ENCODE measurements around the gene MYO5A.
"Not testable (repeated sequence)": the region's sequence is repeated elsewhere in the genome, so short reads cannot be mapped to it uniquely, and the experiment has no call there.

MYO5A gene

GRCh38 chr15:52546031-52546751 is 17.5 kb upstream of the MYO5A start:
- DNase-seq (ENCODE audit: low read depth in 2 of 3, low spot score in 2 of 3), result no peak

- no peak for DNase-seq (ENCODE audit: low read depth in 2 of 3, low spot score in 2 of 3)
Measured at GRCh38 chr15:52540374-52541012, 11.8 kb upstream of the MYO5A start.

- no peak for DNase-seq (ENCODE audit: low read depth in 2 of 3, low spot score in 2 of 3)
Measured at GRCh38 chr15:52537459-52537858, 8.8 kb upstream of the MYO5A start.

GRCh38 chr15:52532427-52532826 is 3.7 kb upstream of the MYO5A start:
- DNase-seq (ENCODE audit: low read depth in 2 of 3, low spot score in 2 of 3), result no peak

- DNase-seq (ENCODE audit: low read depth in 2 of 3, low spot score in 2 of 3), result no peak
Measured at GRCh38 chr15:52529940-52530339, 1.3 kb upstream of the MYO5A start.

- DNase-seq (ENCODE audit: low read depth in 2 of 3, low spot score in 2 of 3), result peak in 1 of 3 experiments; percentile 8
Measured at GRCh38 chr15:52529341-52529924, 753 bp upstream of the MYO5A start.

GRCh38 chr15:52527911-52528563 is 643 bp downstream of the MYO5A start:
- peak in 2 of 3 experiments; percentile 7 to 24 for DNase-seq (ENCODE audit: low read depth in 2 of 3, low spot score in 2 of 3)

- no peak for DNase-seq (ENCODE audit: low read depth in 2 of 3, low spot score in 2 of 3)
Measured at GRCh38 chr15:52527196-52527910, 1.3 kb downstream of the MYO5A start.

- DNase-seq (ENCODE audit: low read depth in 2 of 3, low spot score in 2 of 3), result no peak
Measured at GRCh38 chr15:52524223-52525136, 4.2 kb downstream of the MYO5A start.

GRCh38 chr15:52523647-52524046 is 5.0 kb downstream of the MYO5A start:
- DNase-seq (ENCODE audit: low read depth in 2 of 3, low spot score in 2 of 3), result no peak

- no peak for DNase-seq (ENCODE audit: low read depth in 2 of 3, low spot score in 2 of 3)
Measured at GRCh38 chr15:52523192-52523591, 5.5 kb downstream of the MYO5A start.

- no peak for DNase-seq (ENCODE audit: low read depth in 2 of 3, low spot score in 2 of 3)
Measured at GRCh38 chr15:52521682-52522081, 7.0 kb downstream of the MYO5A start.

GRCh38 chr15:52520421-52520820 is 8.3 kb downstream of the MYO5A start:
- no peak for DNase-seq (ENCODE audit: low read depth in 2 of 3, low spot score in 2 of 3)

- no peak for DNase-seq (ENCODE audit: low read depth in 2 of 3, low spot score in 2 of 3)
Measured at GRCh38 chr15:52518487-52519371, 10.0 kb downstream of the MYO5A start.

GRCh38 chr15:52517014-52517413 is 11.7 kb downstream of the MYO5A start:
- DNase-seq (ENCODE audit: low read depth in 2 of 3, low spot score in 2 of 3), result no peak

GRCh38 chr15:52515343-52515742 is 13.3 kb downstream of the MYO5A start:
- DNase-seq (ENCODE audit: low read depth in 2 of 3, low spot score in 2 of 3), result no peak

- DNase-seq (ENCODE audit: low read depth in 2 of 3, low spot score in 2 of 3), result no peak
Measured at GRCh38 chr15:52514482-52514881, 14.2 kb downstream of the MYO5A start.

- not testable (repeated sequence) for DNase-seq (ENCODE audit: low read depth in 2 of 3, low spot score in 2 of 3)
Measured at GRCh38 chr15:52512869-52513268, 15.8 kb downstream of the MYO5A start.

GRCh38 chr15:52511084-52511483 is 17.6 kb downstream of the MYO5A start:
- no peak for DNase-seq (ENCODE audit: low read depth in 2 of 3, low spot score in 2 of 3)

Data from activated CD8-positive, alpha-beta memory T cell treated with anti-CD3 and anti-CD28 coated beads for 48 hours (primary cell).